GM18909 (cell line): ENCODE results near the gene ARHGEF16.

ENCODE experiments used
- ATAC-seq: cut with Tn5 transposase; IDR thresholded peaks from one replicate; pipeline ENCODE4 v1.9.1; 2021; ENCODE audit warnings: mild to moderate bottlenecking; ENCODE audit not compliant: unreplicated experiment, poor library complexity

The ARHGEF16 gene

DNA sequence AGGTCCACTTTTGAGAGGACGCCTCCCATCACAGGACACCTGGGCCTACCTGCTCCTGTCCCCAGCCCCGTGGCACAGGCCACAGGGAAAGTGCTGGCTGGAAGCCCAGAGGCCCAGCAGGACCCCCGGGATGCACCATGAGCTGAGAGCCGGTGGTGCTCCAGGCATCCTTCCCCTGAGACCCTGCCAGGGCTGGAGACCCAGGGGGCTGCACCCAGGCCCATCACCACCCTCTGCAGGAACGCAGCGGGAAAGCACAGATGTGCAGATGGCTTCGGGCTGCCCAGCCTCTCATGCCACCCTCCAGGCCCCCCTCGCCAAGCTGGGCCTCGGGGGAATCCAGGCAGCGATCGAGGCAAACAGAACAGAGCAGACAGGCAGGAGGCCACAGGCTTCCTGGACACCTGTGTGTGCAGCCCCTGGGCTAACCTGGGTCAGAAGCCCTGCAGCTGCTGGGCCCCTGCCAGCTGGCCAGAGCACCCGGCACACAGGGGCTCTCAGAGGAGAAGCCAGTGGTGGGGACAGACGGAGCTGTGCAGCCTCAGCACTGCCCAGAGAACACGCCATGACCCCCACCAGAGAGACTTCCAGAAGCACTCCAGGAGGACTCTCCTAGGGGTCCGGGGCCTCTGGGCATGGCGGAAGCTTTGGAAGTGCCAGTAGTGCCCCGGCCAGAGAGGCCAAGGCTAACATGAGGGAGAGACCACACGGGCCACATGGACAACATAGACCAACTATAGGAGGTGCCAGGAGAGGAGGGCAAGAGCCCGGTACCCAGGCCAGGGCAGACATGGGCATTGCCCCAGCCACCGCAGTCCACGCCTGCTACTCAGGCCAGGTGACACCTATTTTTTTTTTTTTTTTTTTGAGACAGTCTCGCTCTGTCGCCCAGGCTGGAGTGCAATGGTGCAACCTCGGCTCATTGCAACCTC is 71.4 kb downstream of the ARHGEF16 start:
- no peak for ATAC-seq

DNA sequence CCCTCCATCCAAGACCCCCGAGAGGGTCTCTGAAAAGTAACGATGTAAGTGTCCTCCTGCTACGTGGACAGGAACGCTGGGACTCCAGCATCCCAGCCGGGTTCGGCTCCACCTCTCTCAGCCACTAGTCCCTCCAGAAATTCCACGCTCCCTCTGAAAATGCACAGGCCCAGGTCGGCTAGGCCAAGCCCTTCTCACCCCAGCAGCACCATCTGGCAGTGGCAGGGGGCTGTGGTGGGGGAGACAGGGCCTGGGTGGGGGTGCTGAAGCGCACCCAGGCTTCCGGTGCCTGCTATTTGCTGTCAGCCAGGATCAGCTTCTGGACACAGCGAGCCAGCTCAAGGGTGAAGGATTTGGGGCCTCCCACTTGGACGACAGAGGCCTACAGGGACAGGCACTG is 73.3 kb downstream of the ARHGEF16 start:
- no peak for ATAC-seq

DNA sequence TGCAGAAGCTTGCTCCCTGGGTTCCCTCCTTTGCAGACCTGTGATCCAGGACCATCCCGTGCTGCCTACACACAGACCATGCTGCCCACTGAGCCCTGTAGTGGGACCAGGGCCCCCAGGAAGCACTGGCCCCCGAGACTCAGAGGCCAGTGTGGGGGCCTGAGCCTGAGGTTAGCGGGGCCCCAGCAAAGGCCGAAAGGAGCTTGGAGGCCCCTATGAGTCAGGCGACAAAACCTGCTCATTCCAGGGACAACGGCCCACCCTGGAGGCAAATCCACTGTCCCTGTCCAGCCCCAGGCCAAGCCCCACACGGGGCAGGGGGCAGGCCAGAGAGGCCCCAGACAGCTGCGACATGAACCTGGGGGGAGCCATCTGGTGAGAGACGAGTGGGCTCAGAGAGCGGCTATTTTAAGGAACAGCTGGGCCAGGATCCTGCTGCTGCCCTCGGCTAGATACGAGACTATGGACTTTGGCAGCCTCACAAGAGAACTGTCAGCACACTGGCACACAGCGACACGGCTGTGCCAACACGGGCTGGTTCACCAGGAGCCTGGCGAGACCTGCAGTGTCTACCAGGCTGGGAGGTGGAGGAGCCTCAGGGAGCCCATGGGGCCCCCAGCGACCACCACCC is 74.7 kb downstream of the ARHGEF16 start:
- no peak for ATAC-seq

- ATAC-seq = no peak
Measured at GRCh38 chr1:3530086-3530925, 75.8 kb downstream of the ARHGEF16 start.
